GM18868 (cell line): ENCODE results near the gene RCAN3.
"Not testable (repeated sequence)": the region's sequence is repeated elsewhere in the genome, so short reads cannot be mapped to it uniquely, and the experiment has no call there.

Experiments used
- ATAC-seq: cut with Tn5 transposase; IDR thresholded peaks from one replicate; pipeline ENCODE4 v1.9.1; 2021; ENCODE audit warnings: mild to moderate bottlenecking, moderate library complexity; ENCODE audit not compliant: unreplicated experiment

The RCAN3 gene

DNA sequence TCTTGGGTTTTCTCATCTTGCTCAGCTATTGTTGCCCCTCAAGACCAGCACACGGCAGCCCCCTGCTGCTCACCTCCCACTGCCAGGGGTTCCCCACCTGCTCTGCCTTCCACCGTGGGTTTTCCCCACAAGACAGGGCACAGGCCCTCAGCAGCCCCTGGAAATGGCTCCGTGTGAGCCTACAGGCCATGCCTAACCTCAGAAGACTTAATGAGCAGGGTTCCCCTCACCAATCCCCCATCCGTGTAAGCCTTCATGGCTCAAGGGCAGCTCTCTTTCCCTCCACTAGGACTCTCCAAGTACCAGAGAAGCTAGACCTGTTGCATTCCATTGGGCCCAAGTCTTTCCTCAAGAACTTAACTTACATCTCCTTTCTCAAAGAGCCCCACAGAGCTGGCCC, 18.4 kb upstream of the RCAN3 start:
- no peak for ATAC-seq

DNA sequence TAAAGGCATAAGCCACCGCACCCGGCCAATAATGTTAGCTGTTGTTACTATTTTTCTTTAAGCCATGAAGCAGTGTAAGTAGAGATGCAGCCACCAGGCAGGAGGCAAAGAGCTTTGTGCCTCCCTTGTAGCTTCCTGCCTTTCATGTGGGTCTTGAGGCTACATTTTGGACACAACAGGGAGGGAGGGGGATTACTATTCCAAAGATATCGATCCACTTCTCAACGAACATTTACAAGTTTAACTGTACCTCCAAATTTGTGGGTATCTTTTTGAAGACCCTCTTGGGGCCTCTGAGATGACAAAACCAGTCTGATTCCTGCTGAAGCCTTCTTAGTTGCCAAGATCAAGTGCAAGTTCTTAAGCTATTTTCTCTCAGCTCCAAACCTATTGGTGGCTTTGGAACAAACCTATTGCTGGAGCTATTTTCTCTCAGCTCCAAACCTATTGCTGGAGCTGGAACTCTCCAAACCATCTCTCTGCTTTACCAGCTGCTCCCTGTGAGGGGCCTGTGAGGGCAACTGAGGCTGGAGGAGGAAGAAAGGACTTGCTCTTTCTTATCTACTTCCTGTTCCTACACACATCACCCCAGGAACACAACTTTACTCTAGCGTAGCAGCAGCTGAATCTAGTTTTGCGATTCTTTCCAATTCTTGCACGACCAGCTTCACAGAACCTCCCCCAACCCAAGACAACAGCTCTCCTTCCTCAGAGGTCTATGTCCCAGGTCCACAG, 16.1 kb upstream of the RCAN3 start:
- no peak for ATAC-seq

DNA sequence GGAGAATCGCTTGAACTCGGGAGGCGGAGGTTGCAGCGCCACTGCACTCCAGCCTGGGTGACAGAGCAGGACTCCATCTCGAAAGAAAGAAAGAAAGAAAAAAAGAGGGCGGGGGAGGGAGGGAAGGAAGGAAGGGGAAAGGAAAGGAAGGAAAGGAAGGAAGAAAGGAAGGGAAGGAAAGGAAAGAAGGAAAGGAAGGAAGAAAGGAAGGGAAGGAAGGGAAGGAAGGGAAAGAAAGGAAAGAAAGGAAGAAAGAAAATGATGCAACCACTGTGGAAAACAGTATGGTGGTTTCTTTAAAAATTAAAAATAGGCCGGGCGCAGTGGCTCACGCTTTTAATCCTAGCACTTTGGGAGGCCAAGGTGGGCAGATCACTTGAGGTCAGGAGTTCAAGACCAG, 15.2 kb upstream of the RCAN3 start:
- ATAC-seq, result no peak

DNA sequence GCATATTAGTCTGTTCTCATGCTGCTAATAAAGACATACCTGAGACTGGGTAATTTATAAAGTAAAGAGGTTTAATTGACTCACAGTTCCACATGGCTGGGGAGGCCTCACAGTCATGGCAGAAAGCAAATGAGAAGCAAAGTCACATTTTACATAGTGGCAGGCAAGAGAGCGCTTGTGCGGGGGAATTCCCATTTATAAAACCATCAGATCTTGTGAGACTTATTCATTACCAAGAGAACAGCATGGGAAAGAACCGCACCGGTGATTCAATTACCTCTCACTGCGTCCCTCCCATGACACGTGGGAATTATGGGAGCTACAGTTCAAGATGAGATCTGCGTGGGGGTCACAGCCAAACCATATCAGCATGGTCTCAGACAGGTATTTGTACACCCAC, 14.5 kb upstream of the RCAN3 start:
- not testable (repeated sequence) for ATAC-seq

DNA sequence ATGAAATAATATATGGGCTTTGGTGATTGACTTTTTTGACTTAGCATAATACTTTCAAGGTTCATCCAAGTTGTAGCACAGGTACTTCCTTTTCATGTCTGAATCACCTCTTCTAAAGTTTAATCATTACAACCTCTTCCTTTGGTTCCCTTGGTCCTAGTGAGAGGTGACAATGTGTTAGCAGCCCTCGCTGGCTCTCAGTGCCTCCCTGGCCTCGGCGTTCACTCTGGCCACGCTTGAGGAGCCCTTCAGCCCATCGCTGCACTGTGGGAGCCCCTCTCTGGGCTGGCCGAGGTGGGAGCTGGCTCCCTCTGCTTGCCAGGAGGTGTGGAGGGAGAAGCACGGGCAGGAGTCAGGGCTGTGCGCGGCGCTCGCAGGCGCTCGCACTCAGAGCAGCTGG, 13.0 kb upstream of the RCAN3 start:
- no peak for ATAC-seq

DNA sequence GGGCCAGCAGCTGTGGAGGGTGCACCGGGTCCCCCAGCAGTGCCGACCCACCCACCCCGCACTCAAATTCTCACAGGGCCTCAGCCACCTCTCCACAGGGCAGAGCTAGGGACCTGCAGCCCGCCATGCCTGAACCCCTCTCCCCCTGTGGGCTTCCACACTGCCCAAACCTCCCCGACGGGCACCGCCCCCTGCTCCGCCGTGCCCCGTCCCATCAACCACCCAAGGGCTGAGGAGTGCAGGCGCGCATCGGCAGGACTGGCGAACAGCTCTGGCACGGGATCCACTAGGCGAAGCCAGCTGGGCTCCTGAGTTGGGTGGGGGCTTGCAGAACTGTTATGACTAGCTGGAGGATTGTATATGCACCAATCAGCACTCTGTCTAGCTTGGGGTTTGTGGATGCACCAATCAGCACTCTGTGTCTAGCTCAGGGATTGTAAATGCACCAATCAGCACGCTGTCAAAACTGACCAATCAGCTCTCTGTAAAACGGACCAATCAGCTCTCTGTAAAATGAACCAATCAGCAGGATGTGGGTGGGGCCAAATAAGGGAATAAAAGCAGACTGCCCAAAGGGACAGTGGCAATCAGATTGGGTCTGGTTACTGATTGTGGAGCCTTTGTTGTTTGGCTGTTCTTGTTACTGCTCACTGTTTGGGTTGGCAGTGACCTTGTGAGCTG, 12.4 kb upstream of the RCAN3 start:
- ATAC-seq, result no peak

DNA sequence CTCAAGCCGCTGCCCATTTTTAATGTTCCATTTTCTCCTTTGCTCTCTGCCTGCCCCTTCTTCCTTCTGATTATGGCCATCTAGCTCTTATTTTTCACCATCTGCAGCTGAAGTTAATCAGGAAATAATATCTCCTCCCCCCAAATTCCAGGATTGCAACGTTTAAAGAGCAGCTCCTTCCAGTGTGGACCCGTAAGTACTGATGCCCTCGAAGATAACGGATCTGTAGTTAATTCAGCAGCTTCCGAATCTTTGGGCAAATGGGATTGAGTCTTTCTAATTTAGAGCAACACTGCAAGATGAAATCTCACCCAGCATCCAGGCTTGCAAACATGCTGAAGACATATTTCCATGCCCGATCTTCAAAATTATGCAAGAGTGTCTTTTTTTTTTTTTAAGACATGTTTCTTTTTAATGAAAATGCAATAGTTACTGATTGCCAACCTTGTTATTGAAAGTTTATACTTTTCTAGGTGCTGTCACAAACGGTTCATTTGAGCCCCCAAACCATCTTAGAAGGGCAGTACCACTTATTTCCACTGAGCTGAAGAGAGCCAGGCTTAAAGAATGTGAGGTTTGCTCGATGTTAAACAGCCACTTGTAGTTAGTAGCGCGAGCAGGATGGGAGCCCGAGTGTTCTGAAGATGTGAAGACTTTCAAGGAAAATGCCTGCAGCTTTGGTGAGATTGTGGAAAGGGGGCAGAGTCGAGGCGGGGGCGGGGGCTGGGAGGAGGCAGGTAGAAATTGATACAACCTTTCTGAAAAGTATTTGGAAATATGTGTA, 10.9 kb upstream of the RCAN3 start:
- ATAC-seq, result no peak

DNA sequence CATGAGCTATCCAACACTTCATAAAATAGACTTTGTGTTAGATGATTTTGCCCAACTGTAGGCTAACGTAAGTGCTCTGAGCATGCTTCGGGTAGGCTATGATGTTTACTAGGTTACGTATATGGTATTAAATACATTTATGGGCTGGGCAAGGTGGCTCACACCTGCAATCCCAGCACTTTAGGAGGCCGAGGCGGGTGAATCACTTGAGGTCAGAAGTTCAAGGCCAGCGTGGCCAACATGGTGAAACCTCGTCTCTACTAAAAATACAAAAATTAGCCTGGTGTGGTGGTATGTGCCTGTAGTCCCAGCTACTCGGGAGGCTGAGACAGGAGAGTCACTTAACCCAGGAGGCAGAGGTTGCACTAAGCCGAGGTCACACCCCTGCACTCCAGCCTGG, 9.7 kb upstream of the RCAN3 start:
- ATAC-seq, result not testable (repeated sequence)

DNA sequence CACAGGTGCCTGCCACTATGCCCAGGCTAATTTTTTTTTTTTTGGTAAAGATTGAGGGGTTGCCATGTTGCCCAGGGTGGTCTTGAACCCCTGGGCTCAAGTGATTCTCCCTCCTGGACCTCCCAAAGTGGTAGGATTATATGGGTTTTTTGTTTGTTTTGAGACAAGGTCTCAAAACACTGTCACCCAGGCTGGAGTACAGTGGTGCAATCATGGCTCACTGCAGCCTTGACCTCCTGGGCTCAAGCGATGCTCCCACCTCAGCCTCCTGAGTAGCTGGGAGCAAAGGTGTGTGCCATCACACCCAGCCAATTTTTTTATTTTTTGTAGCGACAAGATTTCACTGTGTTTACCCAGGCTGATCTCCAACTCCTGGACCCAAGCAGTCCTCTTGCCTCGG, 8.9 kb upstream of the RCAN3 start:
- no peak for ATAC-seq

DNA sequence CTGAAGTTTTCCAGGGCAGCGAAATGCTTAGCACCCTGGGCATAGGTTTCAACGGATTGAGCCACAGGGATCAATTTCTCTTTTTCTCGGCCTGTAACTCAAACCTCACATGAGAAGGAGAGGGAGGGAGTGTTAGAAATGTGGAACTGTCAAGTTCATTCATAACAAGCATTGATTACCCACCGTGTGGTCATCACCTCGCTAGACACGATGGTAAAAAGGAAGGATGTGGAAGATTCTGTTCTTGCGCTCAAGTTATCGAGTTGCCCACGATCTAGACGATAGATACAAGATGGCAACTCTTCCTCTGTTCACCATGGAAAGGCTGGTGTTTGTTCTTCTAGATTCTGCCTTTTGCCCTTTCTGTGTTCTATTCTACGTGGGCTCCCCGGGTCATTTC, 4.0 kb upstream of the RCAN3 start:
- no peak for ATAC-seq

DNA sequence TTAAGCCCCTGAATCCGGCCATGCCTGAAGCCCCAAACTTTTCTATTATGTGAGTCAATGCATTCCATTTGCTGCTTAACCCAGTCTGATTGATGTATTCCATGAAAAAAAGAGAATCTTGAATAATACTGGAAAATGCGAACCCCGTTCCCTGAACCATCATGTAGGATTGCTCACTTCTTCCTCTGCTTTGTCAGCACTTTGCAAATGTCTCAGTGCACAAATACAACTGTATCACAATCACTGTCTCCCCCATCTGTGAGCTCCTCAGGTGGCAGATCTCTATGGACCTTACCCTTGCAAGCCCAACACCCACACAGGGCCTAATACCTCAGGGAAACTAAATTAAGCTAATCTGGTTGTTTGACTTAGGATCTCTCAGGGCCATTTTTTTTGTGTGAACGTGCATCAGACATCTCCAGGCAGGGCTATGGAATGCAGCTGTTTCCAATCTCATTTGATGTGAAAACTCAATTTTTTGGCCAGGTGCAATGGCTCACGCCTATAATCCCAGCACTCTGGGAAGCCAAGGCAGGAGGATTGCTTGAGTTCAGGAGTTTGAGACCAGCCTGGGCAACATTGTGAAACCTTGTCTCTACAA, 2.1 kb upstream of the RCAN3 start:
- ATAC-seq, result no peak

DNA sequence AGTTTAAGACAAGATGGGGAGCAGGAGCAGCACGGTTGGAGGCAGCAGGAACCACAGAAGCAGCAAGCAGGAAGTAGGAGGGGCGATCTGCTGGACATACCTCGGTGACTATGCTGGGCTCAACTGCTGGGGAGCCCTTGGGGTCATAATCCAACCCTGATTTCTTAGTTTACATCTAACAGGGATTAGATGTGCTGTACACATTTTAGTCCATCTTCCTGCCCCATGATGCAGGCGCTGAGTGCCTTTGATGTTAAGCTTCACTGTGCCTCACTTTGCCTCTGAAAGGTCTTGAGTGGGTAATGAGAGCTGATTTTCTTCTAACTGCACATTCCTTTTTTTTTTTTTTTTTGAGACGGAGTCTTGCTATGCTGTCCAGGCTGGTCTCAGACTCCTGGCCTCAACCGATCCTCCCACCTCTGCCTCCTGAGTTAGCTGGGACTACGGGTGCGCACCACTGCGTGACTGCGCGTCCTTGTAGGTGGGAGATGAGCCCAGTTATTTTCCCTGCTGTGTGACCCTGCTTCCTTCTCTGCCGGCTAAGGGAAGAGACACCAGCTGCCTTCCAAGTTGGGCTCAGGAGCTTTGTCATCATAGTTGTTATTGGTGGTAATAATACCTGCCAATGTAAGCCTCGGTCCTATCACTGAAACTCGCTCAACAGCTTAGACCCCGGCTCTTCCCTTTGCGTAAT, 1.1 kb upstream of the RCAN3 start:
- no peak for ATAC-seq

DNA sequence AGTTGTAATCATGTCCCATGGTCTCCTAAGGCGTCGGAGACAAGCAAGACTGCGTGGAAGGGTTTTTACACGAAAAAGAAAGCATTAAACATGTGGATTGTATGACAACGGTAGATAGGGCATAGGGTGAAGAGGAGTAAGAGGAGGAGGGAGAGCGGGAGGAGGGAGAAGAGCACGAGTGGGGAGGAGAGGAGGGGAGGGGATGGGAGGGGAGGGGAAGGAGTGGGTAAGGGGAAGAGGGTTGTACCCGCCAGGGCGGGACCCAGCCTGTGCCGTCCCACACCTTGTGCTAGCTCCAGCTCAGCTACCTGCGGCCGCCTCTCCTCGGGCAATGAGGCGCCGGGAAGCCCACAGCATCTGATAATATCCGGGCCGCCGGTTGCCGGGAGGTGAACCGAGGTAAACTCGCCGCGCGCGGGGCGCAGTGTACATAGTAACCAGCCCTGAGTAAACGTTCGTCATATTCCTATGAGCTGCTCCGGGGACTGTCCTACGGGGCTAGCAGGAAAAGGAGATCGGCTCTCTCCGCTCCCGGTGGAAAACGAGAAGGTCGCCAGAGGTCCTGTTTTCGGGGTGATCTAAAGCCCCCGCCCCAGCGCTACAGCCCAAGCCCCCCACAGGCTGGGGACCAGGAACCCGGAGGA, 449 bp upstream of the RCAN3 start:
- no peak for ATAC-seq

DNA sequence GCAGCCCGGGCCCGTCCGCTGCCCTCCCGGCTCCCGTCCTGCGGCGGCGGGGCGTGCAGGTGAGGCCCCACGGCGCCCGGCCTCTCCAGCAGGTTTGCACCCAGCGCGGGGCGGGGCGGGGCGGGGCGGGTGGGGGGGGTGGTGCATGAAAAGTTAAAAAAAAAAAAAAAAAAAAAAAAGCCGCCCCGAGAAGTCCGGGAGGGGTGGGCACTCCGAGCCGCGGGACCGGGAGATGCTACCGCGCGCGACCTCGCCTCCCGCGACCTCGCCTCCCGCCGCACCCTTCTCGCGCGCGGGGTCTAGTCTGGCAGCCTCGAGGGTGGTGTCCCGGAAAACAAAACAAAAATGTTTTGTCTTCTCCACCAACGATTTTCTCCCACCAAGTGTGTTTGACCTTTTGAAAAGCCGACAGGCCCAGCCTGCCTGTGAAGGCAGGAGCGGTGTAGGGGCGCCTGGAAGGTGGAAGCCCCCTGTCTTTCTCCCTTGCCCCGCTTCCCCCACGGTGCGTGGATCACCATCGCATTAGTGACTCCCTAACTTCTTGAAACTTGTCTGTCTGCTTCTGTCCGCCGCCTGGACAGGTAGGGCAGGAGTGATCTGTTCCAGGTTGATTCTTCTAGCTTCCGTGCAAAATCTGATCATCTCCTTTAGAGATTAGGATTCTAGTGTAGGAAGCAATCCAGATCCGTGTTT, 569 bp downstream of the RCAN3 start:
- ATAC-seq, result no peak

DNA sequence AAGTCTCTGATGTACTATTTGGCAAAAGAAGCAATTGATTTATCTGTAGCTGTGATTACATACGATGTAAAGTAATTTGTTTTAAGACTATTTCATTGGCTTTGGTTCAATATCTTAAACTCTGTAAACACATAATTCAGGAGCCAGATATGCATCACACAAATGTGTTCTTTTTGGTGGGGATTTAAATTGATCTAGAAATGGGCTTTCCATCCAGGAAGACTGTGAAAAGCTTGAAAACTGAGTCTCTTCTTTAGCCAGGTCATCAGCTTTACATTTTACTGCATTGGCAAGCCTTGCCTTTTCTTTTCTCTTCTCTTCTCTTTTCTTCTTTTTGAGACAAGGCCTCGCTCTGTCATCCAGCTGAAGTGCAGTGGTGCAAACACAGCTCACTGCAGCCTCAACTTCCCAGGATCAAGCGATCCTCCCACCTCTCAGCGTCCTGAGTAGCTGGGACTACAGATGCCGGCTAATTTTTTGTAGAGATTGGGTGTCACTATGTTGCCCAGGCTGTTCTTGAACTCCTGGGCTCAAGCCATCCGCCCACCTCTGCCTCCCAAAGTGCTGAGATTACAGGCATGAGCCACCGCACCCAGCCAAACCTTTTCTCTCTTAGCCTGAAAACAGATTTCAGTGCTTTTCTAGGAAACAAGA, 1.4 kb downstream of the RCAN3 start:
- no peak for ATAC-seq

DNA sequence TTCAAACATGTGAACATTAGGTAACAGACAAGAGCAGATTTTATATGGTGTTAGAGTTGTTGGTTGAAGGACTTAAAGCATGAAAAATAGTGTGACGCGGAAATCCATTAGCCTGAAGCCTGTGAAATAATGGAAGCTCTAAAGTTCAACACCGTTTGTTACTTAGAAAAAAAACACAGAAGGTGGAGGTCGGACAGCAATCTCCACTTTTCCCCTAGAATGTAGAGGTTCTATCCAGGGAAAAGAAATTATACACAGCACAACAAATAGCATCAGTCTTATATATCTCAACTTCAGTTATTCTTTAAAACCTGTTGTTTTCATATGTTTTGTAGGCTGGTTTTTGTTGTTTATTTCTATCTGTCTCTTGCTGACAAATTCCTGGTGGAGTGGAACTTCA, 1.9 kb downstream of the RCAN3 start:
- ATAC-seq, result no peak

DNA sequence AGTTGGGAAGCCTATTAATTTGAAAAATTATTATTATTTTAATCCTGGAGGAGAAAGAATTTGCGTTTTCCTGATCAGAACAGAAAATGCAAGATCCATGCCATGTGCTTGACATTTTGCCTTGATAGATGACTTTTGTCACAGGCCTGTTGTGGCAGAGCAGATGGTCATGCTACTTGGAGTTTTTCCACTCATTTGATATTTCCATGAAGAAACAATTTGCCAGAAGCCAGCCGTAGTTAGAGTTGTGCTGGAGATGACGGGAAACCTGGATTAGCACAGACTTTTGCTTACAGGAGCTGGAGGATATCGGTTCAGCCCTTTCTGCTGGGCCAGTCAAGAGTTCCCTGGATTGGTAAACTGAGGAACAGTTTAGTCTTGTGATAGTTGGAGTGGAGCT, 3.2 kb downstream of the RCAN3 start:
- ATAC-seq, result no peak

DNA sequence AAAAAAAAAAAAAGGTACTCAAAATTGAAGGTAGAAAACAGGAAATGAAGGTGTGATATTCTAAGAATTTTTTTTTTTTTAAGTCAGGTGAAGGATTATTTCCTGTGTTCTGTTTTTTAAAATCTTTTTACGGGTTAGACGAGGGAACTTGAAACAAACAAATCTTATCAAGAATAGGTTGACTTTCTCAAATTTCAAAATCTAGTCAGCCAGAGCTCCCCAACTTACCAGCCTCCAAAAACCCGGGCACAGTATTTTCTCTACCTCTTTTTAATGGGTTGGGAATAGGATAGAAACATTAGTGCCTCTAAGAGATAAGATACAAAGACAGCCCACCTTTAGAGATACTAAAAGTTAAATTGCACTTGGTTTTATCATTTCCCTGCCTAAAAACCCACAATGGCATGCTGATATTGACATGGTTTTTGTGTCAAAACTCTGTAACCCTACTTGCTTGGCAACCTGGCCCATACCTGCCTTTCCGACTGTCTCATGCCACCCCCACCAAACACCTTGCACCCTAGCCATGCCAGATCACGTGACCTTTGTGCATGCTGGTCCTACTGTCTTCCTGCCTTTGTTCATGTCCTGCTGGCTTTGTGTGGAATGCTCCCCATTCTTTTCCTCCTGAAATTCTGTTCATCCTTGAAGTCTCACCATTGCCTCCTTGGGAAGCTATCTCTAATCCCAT, 4.2 kb downstream of the RCAN3 start:
- no peak for ATAC-seq

DNA sequence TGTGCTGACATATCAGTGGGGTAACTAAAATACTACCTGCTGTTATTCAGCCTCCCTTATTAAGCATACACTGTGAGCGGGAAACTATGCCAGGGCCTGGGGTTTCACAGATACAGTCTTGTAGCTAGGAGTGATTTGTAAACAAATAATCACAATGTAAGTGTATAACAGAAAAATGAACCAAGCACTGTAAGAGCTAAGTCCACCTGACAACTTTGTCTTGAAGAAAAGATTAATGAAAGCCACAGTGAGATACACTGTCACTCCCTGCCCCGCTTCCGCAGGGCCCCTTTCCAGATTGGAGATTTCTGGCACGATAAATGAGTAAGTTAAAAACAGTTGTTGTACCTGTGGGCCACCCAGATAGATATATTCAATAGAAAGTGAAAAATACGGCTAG, 4.8 kb downstream of the RCAN3 start:
- ATAC-seq, result no peak
